HCT116 (cell line): ENCODE measurements around the gene EIF4A3. TPM values are rescaled to one million over a fixed set of nuclear protein-coding genes. Genes with fewer than 3 reads are reported as not detected.

Experiments
- ATAC-seq: fragments of 200-7000 bp; cut with Tn5 transposase; 2 replicates; pipeline ENCODE4 v1.9.1; 2020; ENCODE audit warnings: mild to moderate bottlenecking, moderate library complexity
- BruUV-seq: library from RNA; stranded (reverse); fragments of 400-500 nt; replicated peaks from 2 replicates; lab custom pipeline; 2021; lab: Mats Ljungman, UMichigan
- CTCF ChIA-PET: fragments of 300-600 bp; sonication (Branson Sonifier 250); formaldehyde crosslinking; loops from one replicate; lab custom pipeline; 2021; ENCODE audit warnings: antibody characterized with exemption; lab: Charles Lee
- POLR2A ChIA-PET: fragments of 300-600, 350-600 bp; sonication (Branson Sonifier 250); formaldehyde crosslinking; loops from one replicate; lab custom pipeline; 2021; ENCODE audit warnings: antibody characterized with exemption; lab: Charles Lee
- RAD21 ChIA-PET, 2 experiments: fragments of 300-600 bp; sonication (Branson Sonifier 250); formaldehyde crosslinking; loops; one replicate each; lab custom pipeline; 2023; ENCODE audit warnings: low total read pairs in 2 of 2; ENCODE audit not compliant: uncharacterized antibody in 2 of 2, unreplicated experiment in 2 of 2, low non-redundant PET in 1 of 2; lab: Charles Lee
- DNase-seq: peaks from one replicate; pipeline ENCODE4 v3.0.0-alpha.2; 2010; ENCODE audit warnings: low read depth, low spot score
- H2AFZ ChIP-seq: fragments of 200-600 bp; shearing (Covaris generic), sonication (generic); 2 replicates; pipeline ENCODE4 v1.6.1; 2017; ENCODE audit warnings: low read depth, mixed run types, mixed read lengths, antibody characterized with exemption, low read length; ENCODE audit not compliant: poor library complexity, severe bottlenecking
- H3K27ac ChIP-seq: 2 replicates; pipeline ENCODE4 v1.5.1; 2012; ENCODE audit warnings: low read depth, low read length
- H3K27me3 ChIP-seq: fragments of 200-600 bp; sonication (generic); 2 replicates; pipeline ENCODE4 v1.6.1; 2016; ENCODE audit warnings: mixed run types, low read length, mixed read lengths; ENCODE audit not compliant: insufficient read depth
- H3K36me3 ChIP-seq, 2 experiments: fragments of 200-500 bp in 1 of 2; fragments of 200-600 bp in 1 of 2; sonication (Bioruptor generic) in 1 of 2; sonication (generic) in 1 of 2; 2 replicates each; pipeline versions ENCODE4 v1.5.1 to v1.6.1; 2014 to 2016; ENCODE audit warnings: low read length in 2 of 2, inconsistent platforms in 1 of 2, mixed read lengths in 1 of 2, mixed run types in 1 of 2; ENCODE audit not compliant: insufficient read depth in 2 of 2, control insufficient read depth in 1 of 2
- H3K4me1 ChIP-seq, 2 experiments: fragments of 200-600 bp in 1 of 2; sonication (generic) in 1 of 2; 2 replicates each; pipeline versions ENCODE4 v1.5.1 to v1.6.1; 2012 to 2017; ENCODE audit warnings: low read length in 2 of 2, inconsistent platforms in 1 of 2, mild to moderate bottlenecking in 1 of 2, mixed read lengths in 1 of 2, mixed run types in 1 of 2, moderate library complexity in 1 of 2; ENCODE audit not compliant: insufficient read depth in 2 of 2, control insufficient read depth in 1 of 2
- H3K4me2 ChIP-seq: fragments of 200-600 bp; sonication (generic); 2 replicates; pipeline ENCODE4 v1.6.1; 2017; ENCODE audit warnings: mixed run types, low read length, mixed read lengths
- H3K4me3 ChIP-seq, 2 experiments: fragments of 200-600 bp in 1 of 2; sonication (generic) in 1 of 2; replicated peaks in 1 of 2; 2 replicates each; pipeline ENCODE4 v1.5.1; 2011 to 2016; ENCODE audit warnings: low read length in 2 of 2, control low read depth in 1 of 2, low read depth in 1 of 2, mild to moderate bottlenecking in 1 of 2, mixed read lengths in 1 of 2, mixed run types in 1 of 2
- H3K79me2 ChIP-seq: fragments of 200-600 bp; sonication (generic); 2 replicates; pipeline ENCODE4 v1.6.1; 2017; ENCODE audit warnings: mild to moderate bottlenecking, mixed run types, low read length, moderate library complexity, mixed read lengths; ENCODE audit not compliant: insufficient read depth
- H3K9ac ChIP-seq: fragments of 200-600 bp; sonication (generic); 2 replicates; pipeline ENCODE4 v1.6.1; 2016; ENCODE audit warnings: low read length, mixed read lengths
- H3K9me2 ChIP-seq: fragments of 200-600 bp; sonication (generic), shearing (Covaris generic); 2 replicates; pipeline ENCODE4 v1.6.1; 2017; ENCODE audit warnings: mixed run types, mild to moderate bottlenecking, moderate library complexity; ENCODE audit not compliant: insufficient read depth
- H3K9me3 ChIP-seq, 2 experiments: fragments of 200-500 bp in 1 of 2; fragments of 200-600 bp in 1 of 2; sonication (Bioruptor generic) in 1 of 2; sonication (generic) in 1 of 2; 2 replicates each; pipeline ENCODE4 v1.6.1; 2014 to 2017; ENCODE audit warnings: low read length in 2 of 2, mixed read lengths in 2 of 2, inconsistent platforms in 1 of 2, low read depth in 1 of 2, mild to moderate bottlenecking in 1 of 2, mixed run types in 1 of 2, moderate library complexity in 1 of 2; ENCODE audit not compliant: control insufficient read depth in 1 of 2, insufficient read depth in 1 of 2
- H4K20me1 ChIP-seq: fragments of 200-600 bp; sonication (generic), shearing (Covaris generic); 2 replicates; pipeline ENCODE4 v1.6.1; 2017; ENCODE audit warnings: mixed run types, mild to moderate bottlenecking, moderate library complexity; ENCODE audit not compliant: insufficient read depth
- CBX3 ChIP-seq: IDR thresholded peaks from 2 replicates; pipeline ENCODE4 v1.6.1; 2012; ENCODE audit warnings: low read depth
- CEBPB ChIP-seq: IDR thresholded peaks from 2 replicates; pipeline ENCODE4 v1.6.1; 2012; ENCODE audit warnings: low read depth
- CTCF ChIP-seq, 3 experiments: fragments of 200-600 bp in 1 of 3; sonication (generic) in 1 of 3; IDR thresholded peaks in 2 of 3; conservative IDR thresholded peaks in 1 of 3; 2 replicates each; pipeline ENCODE4 v1.5.1; 2012 to 2017; ENCODE audit warnings: low read depth in 2 of 3, low read length in 2 of 3, antibody characterized with exemption in 1 of 3, borderline replicate concordance in 1 of 3, control low read depth in 1 of 3, mild to moderate bottlenecking in 1 of 3, mixed read lengths in 1 of 3, mixed run types in 1 of 3, moderate library complexity in 1 of 3; ENCODE audit not compliant: insufficient read depth in 1 of 3
- EGR1 ChIP-seq: IDR thresholded peaks from 2 replicates; pipeline ENCODE4 v1.6.1; 2012; ENCODE audit warnings: low read depth
- ELF1 ChIP-seq: IDR thresholded peaks from 2 replicates; pipeline ENCODE4 v1.6.1; 2012; ENCODE audit warnings: low read depth, borderline replicate concordance
- FOSL1 ChIP-seq: IDR thresholded peaks from 2 replicates; pipeline ENCODE4 v1.6.1; 2012; ENCODE audit warnings: low read depth
- POLR2AphosphoS5 ChIP-seq: IDR thresholded peaks from 2 replicates; pipeline ENCODE4 v1.6.1; 2011; ENCODE audit warnings: mild to moderate bottlenecking, low read depth, low read length, moderate library complexity
- RAD21 ChIP-seq: IDR thresholded peaks from 2 replicates; pipeline ENCODE4 v1.6.1; 2012; ENCODE audit warnings: low read depth, mild to moderate bottlenecking
- SP1 ChIP-seq: IDR thresholded peaks from 2 replicates; pipeline ENCODE4 v1.6.1; 2012; ENCODE audit warnings: low read depth
- SRF ChIP-seq: IDR thresholded peaks from 2 replicates; pipeline ENCODE4 v1.6.1; 2012; ENCODE audit warnings: low read depth
- YY1 ChIP-seq: IDR thresholded peaks from 2 replicates; pipeline ENCODE4 v1.6.1; 2011; ENCODE audit warnings: low read length, low read depth, moderate library complexity, mild to moderate bottlenecking; ENCODE audit not compliant: insufficient replicate concordance; ENCODE audit errors: extremely low read depth
- ZNF274 ChIP-seq: fragments of 200-500 bp; sonication (Bioruptor generic); IDR thresholded peaks from 2 replicates; pipeline ENCODE4 v1.6.1; 2014; ENCODE audit warnings: mild to moderate bottlenecking, low read depth, low read length, inconsistent platforms
- intact Hi-C: fragments of 100-400 bp; cut with micrococcal nuclease; formaldehyde crosslinking; loops from 2 replicates; pipeline ENCODE4 v1.10.0; 2022
- total RNA-seq: library from RNA; stranded (reverse); gene quantifications from one replicate; pipeline ENCODE4 v1.2.1, GENCODE V29; 2021; ENCODE audit not compliant: unreplicated experiment

Gene EIF4A3
- total RNA-seq, 1 experiment from 2014 or later = 248 TPM

- Histone ChIP-seq H3K4me1 (peaks cover 0 to 16% of the 10 kb centered on the region in 2 experiments; a peak in 1 of 4 replicates), H3K9me2 (no peaks in the 10 kb centered on the region)
- POLR2A ChIA-PET = no interaction called here
- no peak for TF ChIP-seq EGR1
- no peak for TF ChIP-seq SRF
- no peak for TF ChIP-seq ELF1
- TF ChIP-seq, all 23 proteins: peak for 0
- intact Hi-C loops = no loop called here
- H3K9ac ChIP-seq = no peak overlapping the region
- ChIA-PET CTCF (no interaction called here), RAD21 (no interaction called here)
- no peaks in the 10 kb centered on the region for H3K9me3 ChIP-seq
- no peak overlapping the region for H3K4me3 ChIP-seq
- DNase-seq (no peak), ATAC-seq (no peak)
- no peak overlapping the region for H2AFZ ChIP-seq
- no peak overlapping the region for H3K4me2 ChIP-seq
- no peaks in the 10 kb centered on the region for H4K20me1 ChIP-seq
- H3K27me3 ChIP-seq = no peaks in the 10 kb centered on the region; the same call in 1 of the 2 replicates
- H3K79me2 ChIP-seq = no peaks in the 10 kb centered on the region
- BruUV-seq = no TSS peak
- no peaks in the 10 kb centered on the region for H3K36me3 ChIP-seq
- no peak overlapping the region for H3K27ac ChIP-seq
These were observed 42.7 kb upstream of the EIF4A3 start for GRCh38 chr17:80189611-80190010.

DNA sequence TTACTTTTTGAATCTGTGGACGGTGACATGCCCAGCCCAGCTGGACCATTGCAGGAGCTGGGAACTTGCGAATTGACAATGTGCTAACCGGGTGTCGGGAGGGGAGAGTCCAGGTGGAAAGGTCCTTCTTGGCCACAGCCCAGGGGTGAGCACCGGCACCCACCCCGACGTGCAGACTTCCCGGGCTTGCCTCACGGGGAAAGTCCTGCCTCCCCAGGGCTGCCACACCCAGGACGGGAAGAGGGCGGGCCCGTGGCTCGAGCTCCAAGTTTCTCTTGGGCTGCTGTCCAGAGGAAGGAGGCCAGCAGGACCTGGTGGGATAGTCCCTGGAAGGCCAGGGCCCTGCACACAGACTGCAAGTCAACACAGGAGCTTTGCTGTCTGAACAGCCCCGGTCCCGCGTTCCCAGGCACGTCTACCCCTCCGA is 40.6 kb upstream of the EIF4A3 start:
- no TSS peak for BruUV-seq
- no peaks in the 10 kb centered on the region for H3K36me3 ChIP-seq
- RAD21 ChIA-PET = no interaction called here
- H2AFZ ChIP-seq = no peak overlapping the region
- intact Hi-C loops = no loop called here
- ATAC-seq (peak; percentile 58), DNase-seq (no peak)
- H3K9me2 ChIP-seq = no peaks in the 10 kb centered on the region
- CTCF ChIA-PET = no interaction called here
- H4K20me1 ChIP-seq = no peaks in the 10 kb centered on the region
- H3K27ac ChIP-seq = no peak overlapping the region
- no peak overlapping the region for H3K9ac ChIP-seq
- no peak for TF ChIP-seq CBX3
- TF ChIP-seq YY1 = no peak
- no peak for TF ChIP-seq RAD21
- TF ChIP-seq FOSL1 = no peak
- no peak for TF ChIP-seq SP1
- no peak for TF ChIP-seq POLR2AphosphoS5
- TF ChIP-seq CEBPB = no peak
- TF ChIP-seq EGR1 = no peak
- no peak for TF ChIP-seq ZNF274
- no peak for TF ChIP-seq ELF1
- no peak for TF ChIP-seq CTCF (IDR thresholded peaks at IDR 0.05 in 2 of 3, conservative IDR thresholded peaks at IDR 0.05 in 1 of 3; ENCODE audit: borderline replicate concordance in 1 of 3, insufficient read depth in 1 of 3, low read depth in 2 of 3, low read length in 2 of 3)
- H3K79me2 ChIP-seq = no peaks in the 10 kb centered on the region
- H3K4me1 ChIP-seq = peaks cover 0 to 16% of the 10 kb centered on the region in 2 experiments; a peak in 1 of 4 replicates
- no peaks in the 10 kb centered on the region; the same call in 1 of the 2 replicates for H3K27me3 ChIP-seq
- H3K9me3 ChIP-seq = no peaks in the 10 kb centered on the region
- no peak overlapping the region for H3K4me3 ChIP-seq
- POLR2A ChIA-PET = no interaction called here
- H3K4me2 ChIP-seq = peak overlapping the region; percentile 21; the same call in 1 of the 2 replicates
